Retinal pigment epithelial cell (primary cell): ENCODE measurements around the gene NECAB3.
A peak's percentile ranks its signal among the peaks of the same experiment; 100 is the strongest.

Experiments
- DNase-seq: peaks from one replicate; pipeline ENCODE4 v3.0.0-alpha.2; 2010; ENCODE audit warnings: low read depth
- H3K4me3 ChIP-seq: 2 replicates; pipeline ENCODE4 v1.5.1; 2011; ENCODE audit warnings: mild to moderate bottlenecking, low read length, control low read depth, moderate library complexity
- TF ChIP-seq, protein P1 (sequence below): conservative IDR thresholded peaks from 2 replicates; pipeline ENCODE4 v1.5.1; 2011; ENCODE audit warnings: low read depth, low read length, control low read depth, inconsistent platforms

The NECAB3 gene

DNA sequence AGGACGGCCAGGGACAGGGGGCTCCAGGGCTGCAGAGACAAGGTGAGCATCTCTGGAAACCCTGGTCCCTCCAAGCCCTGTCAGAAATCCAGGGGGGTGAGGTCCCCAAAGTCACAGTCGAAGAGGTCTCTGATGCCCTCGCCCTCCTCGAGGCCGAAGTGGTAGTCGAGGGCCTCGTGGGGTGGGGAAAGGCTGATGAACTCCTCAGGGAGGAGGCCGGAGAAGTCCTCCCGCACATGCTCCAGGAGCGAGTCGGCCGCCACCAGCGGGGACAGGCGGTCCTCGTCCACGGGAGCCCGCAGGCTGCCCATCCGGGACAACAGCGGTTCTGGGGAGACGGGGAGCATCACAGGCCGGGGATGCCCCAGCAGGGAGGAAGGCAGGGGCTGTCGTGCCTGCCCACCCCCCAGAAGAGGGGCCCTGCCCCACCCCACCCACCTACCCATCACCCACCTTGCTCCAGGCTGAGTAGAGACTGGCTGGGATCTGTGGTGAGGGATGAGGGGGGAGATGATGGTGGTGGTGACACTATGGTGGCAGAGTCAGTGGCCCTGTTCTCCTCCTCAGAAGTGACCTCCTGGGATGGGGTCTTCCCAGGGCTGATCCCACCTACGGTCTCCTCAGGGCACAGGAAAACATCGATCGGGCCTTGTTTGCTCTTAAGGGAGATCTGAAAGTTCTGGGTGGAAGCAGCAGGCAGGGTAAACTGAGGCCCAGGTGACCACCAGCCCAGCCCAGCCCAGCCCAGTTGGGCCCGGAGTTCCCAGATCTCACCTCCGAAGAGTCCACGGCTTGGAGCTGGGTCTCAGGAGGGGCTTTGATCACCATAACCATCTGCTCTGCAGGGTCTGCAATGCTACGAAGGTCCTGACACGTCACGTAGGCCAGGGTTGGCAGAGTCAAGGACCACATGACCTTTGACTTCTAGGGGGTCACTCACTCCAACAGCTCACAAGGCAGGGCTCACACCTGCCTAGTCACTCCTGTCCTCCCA lies 2.7 kb upstream of the NECAB3 start:
- TF ChIP-seq, protein P1, sequence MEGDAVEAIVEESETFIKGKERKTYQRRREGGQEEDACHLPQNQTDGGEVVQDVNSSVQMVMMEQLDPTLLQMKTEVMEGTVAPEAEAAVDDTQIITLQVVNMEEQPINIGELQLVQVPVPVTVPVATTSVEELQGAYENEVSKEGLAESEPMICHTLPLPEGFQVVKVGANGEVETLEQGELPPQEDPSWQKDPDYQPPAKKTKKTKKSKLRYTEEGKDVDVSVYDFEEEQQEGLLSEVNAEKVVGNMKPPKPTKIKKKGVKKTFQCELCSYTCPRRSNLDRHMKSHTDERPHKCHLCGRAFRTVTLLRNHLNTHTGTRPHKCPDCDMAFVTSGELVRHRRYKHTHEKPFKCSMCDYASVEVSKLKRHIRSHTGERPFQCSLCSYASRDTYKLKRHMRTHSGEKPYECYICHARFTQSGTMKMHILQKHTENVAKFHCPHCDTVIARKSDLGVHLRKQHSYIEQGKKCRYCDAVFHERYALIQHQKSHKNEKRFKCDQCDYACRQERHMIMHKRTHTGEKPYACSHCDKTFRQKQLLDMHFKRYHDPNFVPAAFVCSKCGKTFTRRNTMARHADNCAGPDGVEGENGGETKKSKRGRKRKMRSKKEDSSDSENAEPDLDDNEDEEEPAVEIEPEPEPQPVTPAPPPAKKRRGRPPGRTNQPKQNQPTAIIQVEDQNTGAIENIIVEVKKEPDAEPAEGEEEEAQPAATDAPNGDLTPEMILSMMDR, result no peak
- DNase-seq, result no peak
- H3K4me3 ChIP-seq, result no peak overlapping the region

GRCh38 chr20:33676121-33676520 lies 1.9 kb upstream of the NECAB3 start:
- TF ChIP-seq, protein P1, result no peak
- no peak overlapping the region for H3K4me3 ChIP-seq
- DNase-seq, result no peak

- peak overlapping the region; percentile 49 for H3K4me3 ChIP-seq
- TF ChIP-seq, protein P1, result no peak
- DNase-seq, result no peak
These were observed 1.1 kb upstream of the NECAB3 start for GRCh38 chr20:33675136-33675959.

DNA sequence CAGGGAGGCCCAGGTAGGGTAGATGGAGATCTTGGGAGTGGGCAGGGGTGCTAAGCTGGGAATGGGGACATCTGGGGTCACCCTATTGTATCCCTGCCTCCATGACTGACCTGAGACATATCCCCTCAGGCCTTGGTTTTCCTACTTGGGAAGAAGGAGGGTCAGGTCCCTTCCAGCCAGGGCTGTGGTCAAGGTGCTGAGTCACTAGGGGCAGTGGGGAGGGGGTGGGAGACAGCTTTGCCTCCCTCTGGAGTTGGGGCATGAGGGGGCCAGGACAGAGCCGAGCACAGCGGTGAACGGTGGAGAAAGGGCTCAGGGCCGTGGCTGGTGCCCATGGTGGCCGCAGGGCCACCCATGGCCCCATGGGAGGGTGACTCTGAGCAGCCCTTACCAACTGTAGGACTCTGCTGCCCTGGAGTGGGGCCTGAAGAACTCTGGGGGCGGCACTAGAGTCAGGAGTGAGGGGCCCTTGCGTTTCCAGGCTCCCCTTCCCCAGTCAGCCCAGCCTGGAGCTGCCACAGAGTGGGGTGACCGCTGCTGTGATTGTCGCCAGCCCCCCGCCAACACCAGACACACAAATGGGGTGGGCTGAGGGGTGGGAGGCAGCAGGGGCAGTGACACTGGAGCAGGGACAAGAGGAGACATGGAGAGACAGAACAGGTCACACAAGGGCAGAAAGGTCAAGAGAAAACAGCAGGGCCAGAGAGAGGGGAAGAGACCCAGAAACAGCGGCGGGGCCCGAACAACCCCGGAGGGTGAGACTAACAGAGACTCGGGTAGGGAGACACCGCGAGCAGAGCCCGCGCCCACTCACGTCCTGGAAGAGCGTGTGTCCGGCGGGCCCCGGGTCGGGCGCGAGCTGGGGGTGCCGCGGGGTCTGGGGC lies 576 bp downstream of the NECAB3 start:
- no peak for DNase-seq
- peak overlapping the region; percentile 80 for H3K4me3 ChIP-seq
- TF ChIP-seq, protein P1, result no peak

GRCh38 chr20:33673114-33673409 lies 1.2 kb downstream of the NECAB3 start:
- TF ChIP-seq, protein P1, result no peak
- peak overlapping the region; percentile 80 for H3K4me3 ChIP-seq

DNA sequence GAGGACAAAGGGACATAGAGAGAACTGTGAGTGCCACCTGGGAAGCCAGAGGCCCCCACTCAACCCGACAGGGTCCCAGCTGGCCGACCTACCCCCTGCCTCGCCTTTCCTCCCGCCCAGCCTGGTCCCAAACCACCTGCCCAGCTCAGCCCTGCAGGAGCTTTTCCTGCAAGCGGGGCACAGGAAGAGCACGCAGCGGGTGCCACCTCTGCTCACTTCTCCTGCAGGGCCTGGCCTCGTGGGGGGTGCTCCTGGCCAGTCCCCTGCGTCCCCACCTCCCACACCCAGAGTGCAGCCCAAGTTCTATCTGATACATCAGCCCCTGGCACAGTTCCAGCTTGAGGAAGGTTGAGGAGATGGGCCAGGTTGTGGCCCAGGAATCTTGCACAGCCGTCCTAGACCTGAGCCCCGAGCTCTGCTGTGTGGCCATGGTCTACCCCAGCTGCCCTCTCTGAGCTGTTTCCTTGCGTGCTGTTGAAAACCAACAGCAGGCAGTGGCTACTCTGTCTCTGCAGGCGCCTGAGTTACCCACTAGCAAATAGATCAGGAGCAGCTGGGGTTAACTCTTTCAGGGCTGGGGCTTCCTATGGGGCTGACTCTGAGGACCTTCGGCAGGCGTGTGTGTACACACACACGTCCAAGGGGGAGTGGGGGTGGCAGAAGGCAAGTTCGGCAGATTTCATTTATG lies 1.7 kb downstream of the NECAB3 start:
- H3K4me3 ChIP-seq, result peak overlapping the region; percentile 80
- no peak for DNase-seq
- TF ChIP-seq, protein P1, result no peak

More at GRCh38 chr20:33673114-33673409, 1.2 kb downstream of the NECAB3 start:
- DNase-seq, result no peak
